Endodermal cell (in vitro differentiated cells): ENCODE results near the gene CHD9. TPM values are rescaled to one million over a fixed set of nuclear protein-coding genes. Genes with fewer than 3 reads are reported as not detected.

ENCODE experiments used
- DNase-seq: peaks from one replicate; pipeline ENCODE4 v3.0.0-alpha.2; 2017
- H3K27ac ChIP-seq: 2 replicates; pipeline ENCODE4 v1.5.1; 2013; ENCODE audit warnings: mild to moderate bottlenecking, low read depth, low read length, moderate library complexity
- H3K27me3 ChIP-seq: 2 replicates; pipeline ENCODE4 v1.6.1; 2013; ENCODE audit warnings: mild to moderate bottlenecking, low read length, moderate library complexity; ENCODE audit not compliant: insufficient read depth, control insufficient read depth, poor library complexity, severe bottlenecking
- H3K36me3 ChIP-seq: 2 replicates; pipeline ENCODE4 v1.7.0; 2013; ENCODE audit warnings: mild to moderate bottlenecking, low read length, moderate library complexity; ENCODE audit not compliant: control insufficient read depth, insufficient read depth
- H3K4me1 ChIP-seq: one replicate; pipeline ENCODE4 v1.7.0; 2013; ENCODE audit warnings: low read length; ENCODE audit not compliant: control insufficient read depth, insufficient read depth
- H3K4me3 ChIP-seq: 2 replicates; pipeline ENCODE4 v1.5.1; 2013; ENCODE audit warnings: mild to moderate bottlenecking, low read length, moderate library complexity
- H3K9ac ChIP-seq: 2 replicates; pipeline ENCODE4 v1.6.1; 2013; ENCODE audit warnings: mild to moderate bottlenecking, low read length, moderate library complexity; ENCODE audit not compliant: poor library complexity, severe bottlenecking; ENCODE audit errors: extremely low read depth
- H3K9me3 ChIP-seq: 2 replicates; pipeline ENCODE4 v1.6.1; 2013; ENCODE audit warnings: mild to moderate bottlenecking, low read length, moderate library complexity; ENCODE audit not compliant: control insufficient read depth
- H3K27ac Mint-ChIP-seq: 2 replicates; pipeline ENCODE4 v1.8.0; 2020; ENCODE audit warnings: mixed read lengths
- H3K27me3 Mint-ChIP-seq: 2 replicates; pipeline ENCODE4 v1.8.0; 2021; ENCODE audit warnings: mild to moderate bottlenecking, mixed read lengths; ENCODE audit not compliant: insufficient read depth
- H3K36me3 Mint-ChIP-seq: 2 replicates; pipeline ENCODE4 v1.8.0; 2020; ENCODE audit warnings: low read depth, mixed read lengths
- H3K4me1 Mint-ChIP-seq: 2 replicates; pipeline ENCODE4 v1.8.0; 2020; ENCODE audit warnings: mixed read lengths
- H3K4me3 Mint-ChIP-seq: 2 replicates; pipeline ENCODE4 v1.8.0; 2020; ENCODE audit warnings: mild to moderate bottlenecking, moderate library complexity, mixed read lengths
- H3K9me3 Mint-ChIP-seq: 2 replicates; pipeline ENCODE4 v1.8.0; 2020; ENCODE audit warnings: mild to moderate bottlenecking, mixed read lengths
- WGBS, 2 experiments: methylation state at CpG; one replicate each; pipeline versions ENCODE4 v1.1.5 to v1.1.7; 2013; ENCODE audit warnings: missing lambda C conversion rate in 2 of 2, mixed read lengths in 1 of 2; ENCODE audit not compliant: insufficient coverage in 1 of 2, insufficient read length in 1 of 2; 5-methylcytosine and 5-hydroxymethylcytosine counted together
- total RNA-seq, 2 donors: library from RNA; stranded (reverse); fragmentation: NEBNext Ultra II Directional in 1 of 2; extraction: Animal tissue kit (Norgen Biotek cat#: 25700) in 1 of 2; gene quantifications; 2 replicates in 1 of 2; 3 replicates in 1 of 2; pipeline ENCODE4 v1.2.1, GENCODE V29; 2021
- TF ChIP-seq, protein P1 (sequence below): fragments of 200-600 bp; sonication (generic); conservative IDR thresholded peaks from 2 replicates; pipeline ENCODE4 v1.5.0; 2021; ENCODE audit warnings: antibody characterized with exemption, mild to moderate bottlenecking

CHD9 gene
- total RNA-seq, 2 donors from 2014 or later: 36.8 to 40.5 TPM

- H3K9me3 ChIP-seq: no peaks in the 10 kb centered on the region
- TF ChIP-seq, protein P1, sequence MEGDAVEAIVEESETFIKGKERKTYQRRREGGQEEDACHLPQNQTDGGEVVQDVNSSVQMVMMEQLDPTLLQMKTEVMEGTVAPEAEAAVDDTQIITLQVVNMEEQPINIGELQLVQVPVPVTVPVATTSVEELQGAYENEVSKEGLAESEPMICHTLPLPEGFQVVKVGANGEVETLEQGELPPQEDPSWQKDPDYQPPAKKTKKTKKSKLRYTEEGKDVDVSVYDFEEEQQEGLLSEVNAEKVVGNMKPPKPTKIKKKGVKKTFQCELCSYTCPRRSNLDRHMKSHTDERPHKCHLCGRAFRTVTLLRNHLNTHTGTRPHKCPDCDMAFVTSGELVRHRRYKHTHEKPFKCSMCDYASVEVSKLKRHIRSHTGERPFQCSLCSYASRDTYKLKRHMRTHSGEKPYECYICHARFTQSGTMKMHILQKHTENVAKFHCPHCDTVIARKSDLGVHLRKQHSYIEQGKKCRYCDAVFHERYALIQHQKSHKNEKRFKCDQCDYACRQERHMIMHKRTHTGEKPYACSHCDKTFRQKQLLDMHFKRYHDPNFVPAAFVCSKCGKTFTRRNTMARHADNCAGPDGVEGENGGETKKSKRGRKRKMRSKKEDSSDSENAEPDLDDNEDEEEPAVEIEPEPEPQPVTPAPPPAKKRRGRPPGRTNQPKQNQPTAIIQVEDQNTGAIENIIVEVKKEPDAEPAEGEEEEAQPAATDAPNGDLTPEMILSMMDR: no peak
- Mint-ChIP-seq H3K27me3 (no peaks in the 10 kb centered on the region), H3K36me3 (peaks cover 1% of the 10 kb centered on the region), H3K9me3 (no peaks in the 10 kb centered on the region), H3K4me1 (no peaks in the 10 kb centered on the region), H3K27ac (no peak overlapping the region), H3K4me3 (no peak overlapping the region)
- no peak overlapping the region for H3K4me3 ChIP-seq
- WGBS, 2 experiments: 94 to 100% methylated on average over 4 to 6 of the region's 6 CpGs
- no peak for DNase-seq
- H3K4me1 ChIP-seq: no peaks in the 10 kb centered on the region
- peaks cover 2% of the 10 kb centered on the region for H3K36me3 ChIP-seq
- H3K27ac ChIP-seq: no peak overlapping the region
- no peak overlapping the region for H3K9ac ChIP-seq
- H3K27me3 ChIP-seq: no peaks in the 10 kb centered on the region
These were observed 114.0 kb downstream of the CHD9 start for GRCh38 chr16:53168744-53169143.

GRCh38 chr16:53172517-53172916 lies 117.7 kb downstream of the CHD9 start:
- no peak overlapping the region for H3K4me3 ChIP-seq
- no peaks in the 10 kb centered on the region for H3K4me1 ChIP-seq
- TF ChIP-seq, protein P1: no peak
- WGBS, 2 experiments: 67% methylated on average over 3 of the region's 4 CpGs; no CpG with 5 or more reads in 1 of the 2 experiments
- no peaks in the 10 kb centered on the region for H3K9me3 ChIP-seq
- Mint-ChIP-seq H3K36me3 (peaks cover 8% of the 10 kb centered on the region), H3K27ac (no peak overlapping the region), H3K4me3 (no peak overlapping the region), H3K9me3 (no peaks in the 10 kb centered on the region), H3K27me3 (no peaks in the 10 kb centered on the region), H3K4me1 (no peaks in the 10 kb centered on the region)
- no peak for DNase-seq
- no peaks in the 10 kb centered on the region for H3K27me3 ChIP-seq
- no peak overlapping the region for H3K27ac ChIP-seq
- H3K36me3 ChIP-seq: peaks cover 8% of the 10 kb centered on the region
- no peak overlapping the region for H3K9ac ChIP-seq

DNA sequence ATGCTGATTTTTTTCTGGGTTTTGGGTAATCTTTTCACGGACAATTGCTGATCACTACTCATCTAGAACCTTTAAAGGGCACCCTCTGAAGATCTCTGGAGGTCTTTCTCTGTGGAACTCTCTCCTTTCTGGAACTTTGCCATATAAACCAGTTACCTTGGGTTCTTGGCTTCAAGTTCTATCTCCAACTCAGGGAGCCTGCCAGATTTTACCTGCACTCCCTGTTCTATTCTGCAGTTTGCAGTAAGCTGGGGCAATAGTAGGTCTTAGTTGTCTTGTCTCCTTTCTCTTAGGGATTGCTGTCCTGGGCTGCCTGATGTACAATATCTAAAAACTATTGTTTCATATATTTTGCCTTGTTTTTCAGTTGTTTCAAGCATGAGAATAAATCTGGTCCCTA lies 120.3 kb downstream of the CHD9 start:
- TF ChIP-seq, protein P1: no peak
- no peak overlapping the region for H3K9ac ChIP-seq
- H3K9me3 Mint-ChIP-seq: no peaks in the 10 kb centered on the region
- H3K4me1 Mint-ChIP-seq: no peaks in the 10 kb centered on the region
- H3K36me3 ChIP-seq: peaks cover 12% of the 10 kb centered on the region
- H3K27me3 Mint-ChIP-seq: no peaks in the 10 kb centered on the region
- no peak overlapping the region for H3K4me3 Mint-ChIP-seq
- no peak for DNase-seq
- no peaks in the 10 kb centered on the region for H3K4me1 ChIP-seq
- H3K9me3 ChIP-seq: no peaks in the 10 kb centered on the region
- H3K27me3 ChIP-seq: no peaks in the 10 kb centered on the region
- no peak overlapping the region for H3K4me3 ChIP-seq
- no peak overlapping the region for H3K27ac ChIP-seq
- H3K36me3 Mint-ChIP-seq: peaks cover 8% of the 10 kb centered on the region
- no peak overlapping the region for H3K27ac Mint-ChIP-seq
- WGBS, 2 experiments: 67 to 93% methylated on average over 1 of the region's 1 CpG
